Measurements from ENCODE around the gene LTC4S.

Gene LTC4S

GRCh38 chr5:179812135-179812825, 18.5 kb downstream of the LTC4S start:
- DNase-seq (ENCODE audit: low read depth) = no peak

DNA sequence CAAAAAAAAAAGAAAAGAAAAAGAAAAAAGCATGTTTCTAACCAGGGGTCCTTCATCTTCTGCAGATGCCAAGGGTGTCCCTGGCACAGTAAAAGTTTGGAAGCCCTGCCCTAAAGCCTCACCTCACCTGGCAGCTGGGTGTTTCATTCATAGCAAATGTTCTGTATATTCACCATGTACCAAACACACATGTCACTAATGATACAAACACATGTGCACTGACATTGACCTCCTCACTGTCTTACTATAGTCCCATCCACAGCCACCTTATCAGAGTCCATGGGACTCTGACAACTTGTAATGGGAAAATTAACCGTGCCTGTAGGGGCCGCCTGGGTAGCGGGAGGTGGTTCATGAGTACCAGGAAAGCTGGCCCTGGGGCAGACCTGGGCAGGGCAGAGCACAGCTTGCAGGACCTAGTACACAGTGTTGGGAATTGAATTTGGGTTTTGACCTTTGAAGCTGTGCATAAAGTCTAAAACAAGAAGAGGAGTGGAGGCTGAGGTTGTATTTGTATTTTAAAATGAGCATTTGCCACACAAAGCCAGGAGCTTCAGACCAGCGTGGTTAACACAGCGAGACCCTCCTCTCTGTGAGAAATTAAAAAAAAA, 19.3 kb downstream of the LTC4S start:
- DNase-seq (ENCODE audit: low read depth) = no peak

DNA sequence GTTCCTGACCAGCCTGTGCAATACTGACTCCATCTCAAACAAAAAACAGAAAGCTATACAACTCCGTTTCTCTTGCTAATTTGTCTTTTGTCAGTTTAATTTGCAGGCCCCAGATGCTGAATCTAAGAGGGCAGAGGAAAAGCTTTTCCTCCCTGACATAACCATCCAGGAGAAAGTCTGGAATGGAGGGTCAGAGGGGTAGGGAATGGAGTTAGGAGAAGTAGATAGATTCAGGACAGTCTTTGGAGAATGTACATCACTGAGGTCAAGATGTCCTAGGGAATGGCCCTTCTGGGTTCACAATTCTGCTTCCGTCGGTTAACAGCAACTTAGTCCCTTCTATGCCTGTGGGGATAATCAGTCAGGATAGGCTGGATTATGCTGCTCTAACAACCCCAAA, 20.3 kb downstream of the LTC4S start:
- no peak for DNase-seq (ENCODE audit: low read depth)

DNA sequence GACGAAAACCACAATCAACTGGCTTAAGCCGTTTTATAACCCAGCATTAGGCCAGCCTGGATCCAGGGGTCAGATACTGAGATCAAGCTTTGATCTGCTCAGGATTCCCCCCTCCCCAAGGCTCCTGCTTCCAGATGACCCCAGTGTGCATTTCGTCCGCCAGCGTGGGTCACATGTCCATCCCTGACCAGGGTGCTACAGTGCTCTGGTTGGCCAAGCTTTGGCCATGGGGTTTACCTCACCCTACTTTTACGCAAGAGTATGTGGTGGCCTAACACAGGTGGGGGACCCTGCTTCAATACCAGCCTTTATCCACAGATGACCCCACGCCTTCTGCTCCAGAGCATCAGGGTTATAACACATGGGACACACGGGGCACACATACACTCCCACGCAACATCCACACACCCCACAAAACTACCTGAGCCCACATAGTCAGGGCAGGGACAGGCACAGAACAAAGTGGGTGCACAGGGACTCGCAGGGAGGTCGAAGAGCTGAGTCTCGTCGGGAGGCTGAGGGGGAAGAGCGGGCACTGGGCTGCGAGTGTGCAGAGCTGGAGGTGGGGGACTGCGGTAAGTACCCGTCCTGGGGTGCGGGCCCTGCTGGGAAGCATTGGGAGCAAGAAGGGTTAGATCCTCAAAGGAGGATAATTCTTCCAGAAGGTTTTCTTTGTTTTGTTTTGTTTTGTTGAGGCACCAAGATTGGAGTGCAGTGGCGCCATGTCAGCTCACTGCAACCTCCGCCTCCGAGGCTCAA, 21.9 kb downstream of the LTC4S start:
- DNase-seq (ENCODE audit: low read depth) = no peak

DNA sequence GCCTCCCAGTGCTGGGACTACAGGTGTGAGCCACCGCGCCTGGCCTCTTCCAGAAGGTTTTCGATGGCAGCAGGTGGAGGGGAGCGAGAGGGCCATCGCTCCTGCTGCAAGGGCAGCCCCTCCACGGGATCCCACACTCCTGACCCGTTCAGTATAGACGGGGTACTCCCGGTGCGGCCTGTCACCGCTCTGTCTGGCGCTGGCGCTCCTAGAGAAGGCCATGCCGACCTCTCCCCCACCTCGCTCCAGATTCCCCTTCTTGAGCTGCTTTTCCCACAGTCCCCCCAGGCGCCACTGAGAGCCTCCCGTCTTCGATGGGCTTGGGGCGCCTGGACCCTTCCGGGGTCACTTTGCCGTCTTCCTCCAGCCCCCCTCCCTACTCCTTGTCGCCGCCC, 22.6 kb downstream of the LTC4S start:
- no peak for DNase-seq (ENCODE audit: low read depth)

DNA sequence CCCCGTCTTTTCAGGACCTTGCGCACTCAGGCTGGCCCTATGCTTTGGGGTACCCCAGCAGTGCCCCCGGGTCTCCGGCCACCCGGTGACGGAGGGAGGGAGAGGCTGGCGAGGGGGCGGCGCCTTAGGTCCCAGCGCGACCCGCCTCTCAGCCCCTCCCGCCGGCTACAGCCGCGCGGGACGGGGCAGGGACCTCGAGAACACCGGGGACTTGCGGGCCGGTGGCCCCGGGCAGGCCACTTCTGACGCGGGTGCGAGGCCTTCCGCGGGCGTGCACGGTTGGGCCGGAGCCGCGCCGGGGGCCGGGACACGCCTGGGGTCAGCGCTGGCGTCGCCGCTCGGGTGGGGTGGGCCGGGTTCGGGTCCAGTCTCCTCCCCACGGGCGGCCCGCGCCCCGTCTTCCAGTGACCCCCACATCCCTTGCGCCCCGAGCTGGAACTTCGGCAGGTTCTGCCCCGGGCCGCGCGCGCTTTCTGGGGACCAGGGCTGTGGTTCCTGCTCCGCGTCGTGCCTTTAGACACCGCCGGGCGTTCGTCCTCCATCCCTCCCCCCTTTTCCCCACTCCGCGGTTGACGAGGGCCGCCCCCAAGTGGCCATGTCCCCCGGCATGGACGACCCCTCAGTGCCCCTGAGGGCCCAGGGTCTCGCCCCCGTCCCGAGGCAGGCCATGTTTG, 23.1 kb downstream of the LTC4S start:
- DNase-seq (ENCODE audit: low read depth) = no peak

GRCh38 chr5:179817470-179817840, 23.7 kb downstream of the LTC4S start:
- DNase-seq (ENCODE audit: low read depth) = no peak

GRCh38 chr5:179817890-179818745, 24.3 kb downstream of the LTC4S start:
- DNase-seq (ENCODE audit: low read depth) = no peak

- DNase-seq (ENCODE audit: low read depth) = peak; percentile 86
Observed at GRCh38 chr5:179818746-179819295, 25.0 kb downstream of the LTC4S start.

- no peak for DNase-seq (ENCODE audit: low read depth)
Observed at GRCh38 chr5:179819296-179820126, 25.7 kb downstream of the LTC4S start.

DNA sequence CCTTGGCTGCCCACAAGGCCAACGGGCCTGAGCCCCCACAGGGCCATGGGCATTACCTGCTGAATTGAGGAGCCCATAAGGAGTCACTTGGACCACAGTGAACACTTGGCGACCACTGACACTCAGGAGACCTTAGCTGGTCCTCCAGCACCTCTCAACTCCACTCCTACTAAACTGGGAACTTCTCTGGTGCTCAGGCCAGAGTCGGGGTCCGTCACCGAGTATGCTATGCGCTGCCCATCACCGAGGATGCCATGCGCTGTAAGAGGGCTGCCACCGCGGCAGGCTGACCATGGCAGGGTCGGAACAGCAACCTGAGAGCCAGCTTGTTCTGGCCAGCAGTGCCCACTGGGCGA, 26.3 kb downstream of the LTC4S start:
- no peak for DNase-seq (ENCODE audit: low read depth)

DNA sequence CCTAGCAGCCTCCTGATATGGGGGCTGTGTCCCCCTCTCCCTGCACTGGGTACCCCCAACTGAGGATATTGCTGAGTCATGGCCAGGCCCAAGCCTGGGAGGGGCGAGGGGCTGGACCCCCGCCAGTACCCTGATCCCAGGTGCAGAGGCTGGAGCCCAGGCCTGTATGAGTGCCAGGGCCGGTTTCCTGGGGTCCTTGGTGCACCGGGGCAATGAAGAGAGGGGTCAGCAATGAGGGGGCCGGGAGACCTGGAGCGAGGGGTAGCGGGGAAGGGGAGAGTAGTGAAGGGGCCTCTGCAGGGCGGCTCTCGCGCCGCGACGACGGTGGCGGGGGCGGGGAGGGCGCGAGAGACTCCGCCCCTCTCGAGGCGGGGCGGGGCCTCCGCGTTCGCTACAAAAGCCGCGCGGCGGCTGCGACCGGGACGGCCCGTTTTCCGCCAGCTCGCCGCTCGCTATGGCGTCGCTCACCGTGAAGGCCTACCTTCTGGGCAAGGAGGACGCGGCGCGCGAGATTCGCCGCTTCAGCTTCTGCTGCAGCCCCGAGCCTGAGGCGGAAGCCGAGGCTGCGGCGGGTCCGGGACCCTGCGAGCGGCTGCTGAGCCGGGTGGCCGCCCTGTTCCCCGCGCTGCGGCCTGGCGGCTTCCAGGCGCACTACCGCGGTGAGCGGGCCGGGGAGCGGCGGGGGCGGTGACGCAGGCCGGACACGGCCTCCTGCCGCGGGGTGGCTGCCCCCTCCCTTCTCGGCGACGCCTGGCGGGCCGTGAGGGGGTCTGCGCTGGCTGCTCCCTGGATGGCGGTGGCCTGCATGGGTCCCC, 26.9 kb downstream of the LTC4S start, which contains the start of gene SQSTM1:
Gene SQSTM1 (plus strand): TSS at position 423 of the 815 bp plus-strand sequence. CDS start 32 bp downstream, at position 455.
- no peak for DNase-seq (ENCODE audit: low read depth)

- DNase-seq (ENCODE audit: low read depth) = no peak
Observed at GRCh38 chr5:179821298-179822058, 27.7 kb downstream of the LTC4S start.

- no peak for DNase-seq (ENCODE audit: low read depth)
Observed at GRCh38 chr5:179822059-179822432, 28.3 kb downstream of the LTC4S start.

GRCh38 chr5:179822444-179822990, 28.7 kb downstream of the LTC4S start:
- DNase-seq (ENCODE audit: low read depth) = no peak

DNA sequence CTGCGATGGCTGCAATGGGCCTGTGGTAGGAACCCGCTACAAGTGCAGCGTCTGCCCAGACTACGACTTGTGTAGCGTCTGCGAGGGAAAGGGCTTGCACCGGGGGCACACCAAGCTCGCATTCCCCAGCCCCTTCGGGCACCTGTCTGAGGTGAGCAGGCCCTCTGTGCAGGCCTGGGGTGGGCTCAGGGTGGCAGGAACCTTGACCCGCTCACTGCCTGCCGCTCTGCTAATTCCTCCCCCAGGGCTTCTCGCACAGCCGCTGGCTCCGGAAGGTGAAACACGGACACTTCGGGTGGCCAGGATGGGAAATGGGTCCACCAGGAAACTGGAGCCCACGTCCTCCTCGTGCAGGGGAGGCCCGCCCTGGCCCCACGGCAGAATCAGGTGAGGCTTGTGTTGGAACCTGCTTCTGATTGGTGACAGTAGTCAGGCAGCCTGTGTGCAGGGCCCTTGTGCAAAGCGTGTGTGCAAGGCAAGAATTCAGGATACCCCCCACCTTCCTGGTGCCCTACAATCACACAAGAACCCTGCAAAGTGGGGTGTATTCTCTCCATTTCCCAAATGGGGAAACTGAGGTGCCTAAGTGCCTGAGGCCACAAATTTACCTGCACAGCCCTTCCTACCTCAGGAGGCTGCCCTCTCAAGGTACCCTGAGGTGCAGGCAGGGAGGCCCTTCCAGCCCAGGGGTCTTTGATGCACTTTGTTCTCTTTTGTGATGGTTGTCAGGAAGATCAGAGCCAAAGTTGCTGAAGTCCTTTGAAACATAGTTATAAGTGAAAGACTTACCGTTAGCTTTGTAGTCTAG, 30.4 kb downstream of the LTC4S start:
- DNase-seq (ENCODE audit: low read depth) = no peak

GRCh38 chr5:179824745-179825112, 30.9 kb downstream of the LTC4S start:
- DNase-seq (ENCODE audit: low read depth) = no peak

DNA sequence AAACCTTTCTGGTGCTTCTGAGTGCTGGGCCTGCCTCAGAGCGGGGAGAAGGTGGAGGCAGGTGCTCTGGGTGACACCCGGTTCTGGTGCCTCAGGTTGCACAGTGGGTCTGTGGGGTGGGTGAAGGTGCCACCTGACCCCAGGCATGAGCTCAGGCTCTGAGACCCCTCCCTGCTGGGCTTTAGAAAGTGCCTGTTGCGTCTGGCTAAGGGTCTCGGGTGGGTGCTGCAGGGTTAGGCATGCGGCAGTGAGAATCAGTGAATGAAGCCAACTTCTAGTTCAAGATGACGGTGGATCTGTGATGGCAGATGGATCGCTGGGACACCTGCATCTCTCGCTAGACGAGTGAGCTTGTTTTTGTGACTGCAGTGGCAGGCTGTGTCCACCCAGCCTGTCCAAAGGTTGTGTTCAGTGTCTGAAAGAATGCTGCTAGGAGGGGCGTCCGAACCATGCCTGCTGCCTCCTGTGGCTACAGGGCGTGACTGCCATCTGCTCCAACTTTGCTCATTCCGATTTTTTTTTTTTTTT, 31.9 kb downstream of the LTC4S start:
- no peak for DNase-seq (ENCODE audit: low read depth)
